ENCODE results near the gene PAPOLB.

The PAPOLB gene

DNA sequence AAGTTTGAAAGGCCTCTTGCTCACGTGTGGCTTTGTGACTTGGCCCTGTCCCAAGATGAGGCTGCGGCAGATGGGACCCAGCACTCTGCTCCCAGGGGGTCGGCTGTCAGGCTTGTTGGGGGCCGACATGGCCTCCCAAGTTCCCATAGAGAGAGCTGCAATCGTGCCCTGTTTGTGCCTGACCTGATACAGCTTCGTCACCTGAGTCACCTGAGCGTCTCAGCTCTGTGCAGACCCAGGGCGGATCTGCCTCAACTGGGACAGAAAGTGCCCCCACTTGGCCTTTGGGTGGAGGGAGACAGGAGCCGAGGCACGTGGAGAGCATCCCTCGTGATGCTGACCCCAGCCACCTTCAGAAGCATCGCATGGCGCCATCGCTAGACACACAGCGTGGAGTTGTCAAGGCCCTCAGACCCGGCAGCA, 21.7 kb downstream of the PAPOLB start:
- peak; percentile 80 for DNase-seq

DNA sequence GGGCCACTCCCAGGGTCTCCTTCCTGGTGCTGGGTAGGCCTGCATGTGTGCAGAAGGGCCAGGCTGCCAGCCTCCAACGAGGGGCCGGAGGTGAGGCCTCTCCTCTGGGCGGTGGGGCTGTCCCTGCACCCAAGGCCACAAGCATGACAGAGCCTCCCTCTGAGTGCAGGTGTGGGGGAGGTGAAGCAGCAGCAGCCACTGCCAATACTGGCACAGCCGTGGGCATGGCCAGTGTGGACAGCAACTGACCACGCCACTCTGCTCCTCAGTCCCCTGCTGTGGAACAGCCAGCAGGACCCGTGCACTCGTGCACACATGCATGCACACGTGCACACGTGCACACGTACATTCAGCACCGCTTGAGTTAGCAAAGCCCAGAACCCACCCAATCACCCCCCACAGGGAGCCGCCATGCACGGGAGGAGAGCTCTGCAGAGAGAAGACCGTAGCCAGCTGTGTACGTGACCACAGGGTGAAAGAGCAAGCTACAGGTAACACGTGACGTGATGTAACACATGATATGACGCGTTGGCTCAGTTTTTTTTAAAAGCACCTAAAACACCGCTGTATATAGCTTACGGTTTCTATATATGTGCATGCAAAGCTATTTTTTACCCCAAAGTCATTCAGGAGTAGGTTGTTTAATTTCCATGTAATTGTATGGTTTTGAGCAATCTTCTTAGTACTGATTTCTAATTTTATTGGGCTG, 23.1 kb downstream of the PAPOLB start:
- DNase-seq: no peak

DNA sequence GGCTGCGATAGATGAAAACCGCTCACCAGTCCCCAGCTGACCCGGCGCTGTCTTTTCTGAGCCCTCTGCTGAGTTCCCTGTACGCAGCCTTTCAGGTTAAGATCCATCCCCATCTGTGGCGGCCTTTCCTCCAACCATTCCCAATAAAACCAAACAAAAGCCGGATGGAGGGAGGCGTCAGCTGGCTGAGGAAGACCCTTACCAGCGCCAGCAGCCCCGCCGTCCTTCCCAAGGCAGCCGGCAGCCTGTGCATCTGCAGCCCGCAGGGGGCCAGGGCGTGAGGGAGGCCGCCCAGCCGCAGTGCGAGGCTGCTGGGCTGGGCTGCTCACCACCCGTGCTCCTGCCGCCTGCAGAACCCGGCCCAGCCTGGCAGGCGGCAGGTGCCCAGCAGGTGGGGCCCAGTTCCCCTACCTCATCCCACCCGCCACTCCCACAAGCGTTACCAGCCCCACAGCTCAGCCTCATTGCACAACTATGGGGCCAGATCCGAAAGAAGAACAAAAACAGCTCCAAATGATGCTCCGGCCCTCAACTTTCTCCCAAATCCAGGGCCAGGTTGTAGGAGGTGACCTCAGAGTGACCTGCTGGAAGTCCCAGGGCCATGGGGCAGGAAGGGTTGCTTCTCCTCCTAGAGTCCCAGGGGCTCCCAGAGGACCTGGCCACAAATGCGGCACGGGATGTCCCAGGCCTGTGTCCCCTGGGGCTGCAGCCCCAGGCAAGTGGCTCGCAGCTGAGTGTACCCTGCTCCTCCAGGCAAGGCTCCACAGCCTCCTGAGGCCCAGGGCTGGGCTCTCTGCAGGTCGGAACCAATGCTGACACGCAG, 23.8 kb downstream of the PAPOLB start:
- DNase-seq: peak; percentile 31

DNA sequence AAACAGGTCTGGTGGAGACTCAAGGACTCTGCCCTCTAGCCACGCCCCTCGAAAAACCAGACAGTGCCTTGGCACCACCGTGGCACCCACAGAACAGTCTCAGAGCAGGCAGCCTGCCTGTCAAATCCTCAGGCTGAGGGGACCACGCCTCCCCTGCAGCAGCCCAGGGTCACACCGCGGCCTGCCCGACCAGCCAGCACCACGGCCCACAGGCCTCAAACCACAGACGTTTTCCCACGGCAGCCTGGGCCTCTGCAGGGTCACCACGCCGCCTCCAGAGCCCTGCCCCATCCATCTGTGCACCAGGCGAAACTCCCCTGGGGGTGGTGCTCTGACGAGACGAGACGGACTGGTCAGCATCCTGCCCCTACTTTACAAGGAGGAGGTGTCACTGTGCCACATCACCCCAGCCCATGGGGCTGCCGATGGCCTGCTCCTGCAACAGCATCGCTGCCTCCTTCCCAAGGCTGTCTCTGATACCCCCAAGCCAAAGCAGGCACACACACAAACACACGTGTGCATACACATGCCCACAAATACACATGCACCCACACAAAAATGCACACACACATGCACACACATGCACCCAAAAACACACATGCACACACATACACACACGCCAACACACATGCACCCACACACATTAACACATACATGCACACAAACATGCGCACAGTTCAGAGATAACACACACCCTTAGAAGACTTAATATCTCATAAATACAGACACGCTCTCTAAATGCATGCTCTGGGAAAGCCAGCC, 24.6 kb downstream of the PAPOLB start:
- DNase-seq: no peak

DNA sequence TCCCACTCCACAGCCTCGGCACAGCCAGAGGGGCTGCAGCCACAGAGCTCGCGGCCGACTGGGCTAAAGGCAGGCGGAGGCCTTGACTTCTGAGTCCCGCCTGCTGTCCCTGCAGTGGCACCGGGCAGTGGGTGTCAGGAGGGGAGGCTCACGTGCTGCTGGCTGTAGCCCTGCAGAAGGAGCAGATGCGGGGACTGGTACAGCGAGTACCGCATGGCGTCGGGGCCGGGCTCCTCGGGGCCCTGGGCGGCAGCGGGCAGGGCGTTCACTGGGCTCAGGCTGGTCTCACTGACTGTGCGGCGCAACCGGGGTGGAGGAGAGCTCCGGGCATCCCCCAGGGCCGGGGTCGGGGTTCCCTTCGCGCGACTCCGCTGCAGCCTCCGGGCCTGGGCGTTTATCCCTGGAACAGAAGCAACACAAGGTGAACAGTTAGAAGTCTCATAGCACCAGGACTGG, 25.6 kb downstream of the PAPOLB start:
- no peak for DNase-seq

DNA sequence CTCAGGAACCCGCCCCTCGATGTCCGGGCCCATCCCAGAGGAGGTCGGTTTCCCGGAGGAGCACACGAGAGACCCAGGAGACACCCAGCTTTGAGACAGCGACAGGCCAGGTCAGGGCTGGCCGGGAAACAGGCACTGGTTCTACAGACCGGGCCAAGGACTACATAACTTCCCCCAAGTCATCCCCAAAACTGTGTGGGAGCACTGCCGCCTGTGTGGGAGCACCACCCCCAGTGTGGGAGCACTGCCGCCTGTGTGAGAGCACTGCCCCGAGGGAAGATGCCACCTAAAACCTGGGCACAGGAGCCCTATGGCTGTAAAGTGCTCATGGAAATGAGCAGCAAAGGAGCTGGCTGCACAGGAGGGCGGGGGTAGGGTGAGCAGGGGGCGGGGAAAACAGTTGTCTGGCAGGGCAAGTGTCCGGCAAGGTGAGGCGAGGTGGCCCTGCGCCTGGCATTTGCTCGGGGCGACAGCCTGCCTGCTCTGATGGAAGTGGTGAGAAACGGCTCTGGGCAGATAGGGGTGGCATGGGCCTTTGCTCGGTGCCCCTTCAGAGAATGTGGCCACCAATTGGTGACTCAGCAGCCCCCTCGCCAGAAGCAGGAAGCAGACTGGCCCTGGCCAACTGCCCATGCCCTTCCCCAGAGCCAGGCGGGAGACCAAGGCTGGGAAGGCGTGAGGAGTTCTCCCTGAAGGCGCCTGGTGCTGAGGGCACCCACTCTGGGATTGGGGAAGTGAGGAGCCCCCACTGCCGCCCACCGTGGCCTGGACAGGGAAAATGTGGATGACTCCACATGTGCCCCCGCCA, 26.2 kb downstream of the PAPOLB start:
- no peak for DNase-seq

DNA sequence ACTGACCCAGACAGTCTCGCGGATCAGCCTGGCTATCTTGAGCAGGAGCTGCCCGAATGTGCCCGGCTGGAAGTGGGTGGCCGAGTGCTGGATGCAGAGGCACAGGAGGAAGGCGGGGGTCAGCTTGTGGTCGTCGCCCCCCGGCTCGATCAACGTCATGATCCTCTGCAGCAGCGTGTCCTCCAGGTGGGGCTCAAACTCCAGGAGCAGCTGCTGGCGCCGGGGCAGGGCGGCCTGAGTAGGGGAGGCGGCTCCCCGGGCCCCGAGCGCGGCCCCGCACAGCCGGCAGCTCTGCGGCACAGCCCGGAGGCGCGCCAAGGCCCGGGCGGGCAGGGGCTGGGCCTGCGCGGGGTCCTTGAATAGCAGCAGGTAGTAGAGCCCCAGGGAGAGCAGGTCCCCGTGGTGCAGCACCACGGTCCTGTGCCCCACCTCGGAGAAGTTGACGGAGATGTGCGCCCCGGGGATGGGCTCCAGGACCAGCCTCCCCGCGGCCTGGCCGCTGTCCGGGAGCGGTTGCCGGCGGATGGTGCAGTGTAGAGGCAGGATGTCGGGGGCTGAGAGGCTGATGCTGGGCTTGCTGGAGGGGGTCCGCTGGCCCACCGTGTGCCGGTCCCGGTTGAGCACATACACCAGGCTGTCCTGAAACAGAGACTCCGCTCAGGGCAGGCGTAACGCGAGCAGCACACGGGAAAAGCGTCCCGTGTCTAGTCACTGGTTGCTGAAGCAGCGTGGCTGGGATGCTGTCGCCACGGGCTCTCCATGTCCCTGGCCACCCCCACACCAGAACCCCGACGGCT, 27.0 kb downstream of the PAPOLB start:
- no peak for DNase-seq

DNA sequence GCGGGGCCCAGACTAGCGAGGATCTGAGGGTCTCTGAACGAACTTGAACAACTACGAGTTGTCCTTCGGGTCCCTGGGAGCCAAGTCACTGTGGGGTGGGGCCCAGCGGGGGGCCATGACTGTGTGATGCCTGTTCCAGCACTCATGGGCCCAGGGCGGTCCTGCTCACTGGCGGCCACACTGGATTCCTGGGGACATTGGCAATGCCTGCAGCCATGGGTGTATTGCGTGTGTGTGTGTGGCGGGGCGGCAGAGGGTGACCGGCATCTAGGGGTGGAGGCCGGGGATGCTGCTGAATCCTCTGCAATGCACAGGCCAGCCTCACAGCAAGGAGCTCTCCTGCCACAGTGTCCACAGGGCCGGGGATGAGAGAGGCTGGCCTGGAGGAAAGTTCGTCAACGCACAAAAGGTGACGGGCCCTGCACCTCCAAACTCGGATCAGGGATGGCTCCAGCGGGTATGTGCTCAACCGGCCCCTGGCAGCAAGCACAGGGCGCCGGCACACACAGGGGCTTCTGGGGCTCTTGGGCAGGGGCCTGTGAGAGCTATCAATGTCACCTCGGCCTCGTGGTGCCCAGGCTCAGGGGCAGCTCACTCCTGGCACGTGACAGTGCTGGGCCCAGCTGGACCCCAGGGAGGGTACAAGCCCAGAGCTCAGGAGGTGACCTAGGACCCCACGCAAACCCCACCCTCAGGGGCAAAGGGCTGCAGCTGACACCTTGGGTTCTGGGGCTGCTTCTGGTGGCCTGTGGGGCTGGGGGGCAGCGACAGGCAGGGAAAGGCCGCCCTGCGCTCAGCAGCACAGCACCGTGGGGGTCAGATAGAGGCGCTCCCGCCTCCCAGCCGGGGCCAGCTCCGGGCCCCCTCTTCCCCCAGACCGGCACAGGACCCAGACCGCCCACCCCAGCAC, 27.9 kb downstream of the PAPOLB start:
- no peak for DNase-seq

DNA sequence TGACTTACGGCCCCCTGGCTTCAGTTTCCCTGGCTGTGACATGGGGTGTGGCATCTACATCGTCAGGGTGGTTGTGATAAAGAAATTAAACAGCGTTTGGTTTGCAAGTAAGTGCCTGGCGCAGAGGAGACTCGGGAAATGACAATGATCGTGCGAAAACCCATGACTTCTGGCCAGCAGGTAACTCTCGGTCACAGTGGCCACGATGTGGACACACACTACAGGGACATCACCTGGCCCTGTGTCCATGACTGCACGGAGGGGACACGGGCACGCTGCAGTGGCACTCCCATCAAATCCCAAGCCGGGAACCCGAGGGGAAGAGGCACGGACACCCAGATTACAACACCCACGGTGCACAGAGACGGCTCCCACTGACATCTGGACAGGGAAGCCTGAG, 28.7 kb downstream of the PAPOLB start:
- no peak for DNase-seq

DNA sequence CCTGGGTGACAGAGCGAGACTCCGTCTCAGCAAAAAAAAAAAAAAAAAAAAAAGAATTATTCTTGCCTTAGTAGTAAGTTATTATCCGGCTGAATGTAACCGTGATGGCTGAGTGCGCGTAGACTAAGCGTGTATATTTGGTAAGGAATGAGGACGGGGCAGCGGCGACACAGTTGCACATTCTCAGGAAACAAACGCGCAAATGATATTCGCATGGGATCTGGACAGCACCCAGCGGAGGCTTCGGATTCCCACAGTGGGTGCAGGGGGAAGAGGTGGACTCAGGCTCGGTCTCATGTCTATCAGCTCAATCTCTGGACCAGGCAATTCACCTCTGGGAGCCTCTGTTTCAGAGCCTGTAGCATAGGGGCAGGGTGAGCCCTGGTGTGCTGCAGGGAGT, 29.1 kb downstream of the PAPOLB start:
- no peak for DNase-seq

DNA sequence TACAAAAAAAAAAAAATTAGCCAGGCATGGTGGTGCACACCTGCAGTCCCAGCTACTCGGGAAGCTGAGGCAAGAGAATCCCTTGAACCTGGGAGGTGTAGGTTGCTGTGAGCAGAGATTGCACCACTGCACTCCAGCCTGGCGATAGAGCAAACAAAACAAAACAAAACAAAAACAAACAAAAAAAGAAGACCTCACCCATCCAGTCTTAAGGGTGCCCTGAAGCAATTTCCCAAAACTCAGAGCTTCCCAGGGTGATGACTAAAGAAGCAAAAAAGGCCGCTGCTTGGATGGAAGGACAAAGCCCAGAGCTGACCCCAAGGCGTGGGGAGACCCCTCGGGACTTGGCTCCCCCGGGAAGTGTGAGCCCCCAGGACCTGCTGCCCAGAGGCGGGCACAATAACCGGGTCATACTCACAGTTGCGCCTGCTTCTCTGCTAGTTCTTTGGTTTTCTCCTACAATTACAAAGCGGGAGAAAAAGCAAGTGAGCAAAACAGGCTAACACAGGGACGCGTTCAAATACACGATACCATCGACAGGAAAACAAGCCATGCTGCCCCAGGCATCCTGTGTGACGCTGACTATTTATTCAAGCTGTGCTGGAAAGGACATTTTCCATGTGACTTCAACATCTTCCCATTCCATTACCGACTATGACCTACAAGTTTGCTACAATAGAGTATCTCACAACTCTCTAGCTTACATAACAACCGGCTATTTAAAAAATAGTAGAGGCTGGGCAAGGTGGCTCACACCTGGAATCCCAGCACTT, 29.9 kb downstream of the PAPOLB start:
- DNase-seq: no peak

DNA sequence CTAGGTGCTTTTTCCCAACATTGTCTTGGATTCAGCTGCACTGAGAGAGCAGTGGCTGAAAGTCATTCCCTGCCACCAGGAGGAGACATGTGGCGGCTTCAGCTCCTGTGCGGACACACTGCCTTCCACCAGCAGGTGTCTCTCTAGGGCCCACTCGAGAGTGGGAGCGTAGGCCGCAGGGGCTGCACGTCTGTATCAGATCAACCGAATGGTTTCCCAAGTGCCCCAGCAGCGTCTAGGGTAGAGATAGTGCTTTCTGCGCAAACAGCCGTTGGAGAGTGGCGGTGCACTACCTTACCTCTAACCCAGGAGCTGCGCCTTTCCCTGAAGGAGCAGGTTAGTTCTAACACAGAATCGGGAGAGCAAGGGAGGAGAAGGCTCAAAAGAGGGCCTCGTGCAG, 31.7 kb downstream of the PAPOLB start:
- peak; percentile 37 for DNase-seq

DNA sequence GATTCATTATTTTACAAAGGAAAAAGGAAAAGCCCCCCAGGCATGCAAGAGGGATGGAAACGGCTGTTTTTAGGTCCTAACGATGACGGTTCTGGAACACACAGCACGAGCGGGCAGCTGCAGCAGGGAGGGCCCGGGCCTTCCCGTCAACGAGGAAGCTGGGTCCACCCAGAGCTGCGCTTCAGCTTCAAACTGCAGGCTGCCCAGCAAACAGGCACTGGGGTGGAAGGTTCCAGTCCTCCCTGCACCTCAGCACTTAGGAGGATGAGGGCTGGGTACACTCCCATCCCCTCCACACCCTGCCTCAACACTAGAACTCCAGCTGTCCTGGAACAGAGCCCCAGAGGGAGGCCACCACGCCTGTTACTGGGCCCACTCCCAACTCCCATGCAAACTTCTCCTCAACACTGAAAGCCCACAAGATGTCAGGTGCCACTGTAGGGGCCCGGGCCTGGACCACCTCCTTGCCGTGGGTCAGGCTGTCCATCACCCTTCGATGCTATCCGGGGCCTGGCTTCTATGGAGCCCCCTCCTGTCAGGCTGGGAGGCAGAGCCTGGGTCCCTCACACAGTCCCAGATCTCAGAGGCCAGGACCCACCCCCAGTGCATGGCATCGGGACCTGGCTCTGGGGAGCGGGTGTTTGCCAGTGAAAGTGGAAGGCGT, 33.0 kb downstream of the PAPOLB start:
- DNase-seq: no peak

DNA sequence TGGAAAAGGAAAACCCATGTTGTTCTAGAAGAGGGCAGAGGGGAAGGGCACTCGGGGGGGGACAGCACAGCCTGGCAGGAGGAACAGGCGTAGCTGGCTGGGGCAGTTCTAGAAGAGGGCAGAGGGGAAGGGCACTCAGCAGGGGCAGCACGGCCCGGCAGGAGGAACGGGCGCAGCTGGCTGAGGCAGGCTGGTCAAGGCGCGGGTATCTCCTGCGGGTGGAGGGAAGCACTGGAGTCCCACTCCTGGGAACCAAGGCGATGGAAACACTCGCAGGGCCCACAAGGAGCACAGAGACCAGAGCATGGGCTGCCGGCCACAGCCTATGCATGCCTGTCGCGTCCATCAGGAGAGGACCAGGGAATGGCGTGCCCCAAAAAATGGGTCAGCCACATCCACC, 36.7 kb downstream of the PAPOLB start:
- no peak for DNase-seq

DNA sequence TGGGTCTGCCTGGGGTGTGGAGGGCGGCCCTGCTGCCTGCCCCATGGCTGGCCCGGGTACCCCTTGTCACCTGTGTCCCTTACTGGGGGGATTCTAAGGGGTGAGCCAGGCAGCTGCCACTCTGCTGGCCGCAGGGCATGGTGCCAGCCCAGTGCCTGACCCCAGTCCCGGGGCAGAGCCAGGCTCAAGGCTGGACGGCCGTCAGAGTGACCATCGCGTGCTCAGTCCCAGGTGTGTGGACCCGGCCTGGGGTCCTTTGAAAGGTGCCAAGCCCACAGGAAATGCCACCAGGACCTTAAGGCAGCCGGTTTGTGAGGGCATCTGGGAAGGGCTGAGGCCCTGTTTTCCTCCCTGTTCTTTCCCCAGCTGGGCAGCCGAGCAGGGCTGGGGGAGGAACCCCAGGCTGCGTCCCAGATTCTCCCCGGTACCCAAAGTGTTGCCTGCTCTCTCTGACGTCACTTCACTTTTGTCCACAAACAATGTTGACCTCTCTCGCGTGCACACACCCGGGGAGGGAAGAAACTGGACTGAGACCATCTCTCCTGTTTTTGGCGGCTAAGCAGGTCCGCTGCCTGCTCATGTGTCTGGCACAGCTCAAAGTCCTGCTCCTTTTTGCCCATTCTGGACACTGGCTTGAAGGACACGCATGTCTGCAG, 37.6 kb downstream of the PAPOLB start:
- DNase-seq: no peak

DNA sequence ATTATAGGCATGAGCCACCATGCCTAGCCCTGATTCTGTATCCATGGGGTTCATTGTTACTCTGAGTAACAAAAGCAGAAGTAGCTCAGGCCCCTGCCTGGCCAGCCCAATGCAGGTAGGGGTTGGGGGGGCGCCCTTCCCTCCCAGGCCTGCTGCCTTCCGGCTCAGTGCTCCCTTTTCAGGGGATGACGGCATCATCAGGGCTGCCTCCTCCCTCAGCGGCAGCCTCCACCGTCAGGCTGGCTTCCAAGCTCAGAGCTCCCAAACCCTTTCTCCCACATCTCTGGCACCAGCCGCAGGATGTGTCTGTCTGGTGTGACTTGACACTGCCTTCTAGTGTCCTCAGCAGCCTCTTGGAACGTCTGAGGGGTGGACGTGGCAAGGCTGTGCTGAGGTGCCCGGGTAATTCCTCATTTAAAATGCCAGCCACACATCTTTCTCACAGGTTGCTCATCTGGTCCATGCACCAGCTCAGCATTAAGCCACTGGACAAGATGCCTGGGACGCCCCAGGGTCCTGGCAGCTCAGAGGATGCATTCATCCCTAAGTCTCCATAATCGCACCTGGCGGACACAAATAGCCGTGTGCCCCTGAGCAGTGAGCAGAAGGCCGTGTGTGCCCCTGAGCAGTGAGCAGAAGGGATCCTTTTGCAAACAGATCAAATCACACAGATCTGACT, 38.2 kb downstream of the PAPOLB start:
- DNase-seq: no peak

DNA sequence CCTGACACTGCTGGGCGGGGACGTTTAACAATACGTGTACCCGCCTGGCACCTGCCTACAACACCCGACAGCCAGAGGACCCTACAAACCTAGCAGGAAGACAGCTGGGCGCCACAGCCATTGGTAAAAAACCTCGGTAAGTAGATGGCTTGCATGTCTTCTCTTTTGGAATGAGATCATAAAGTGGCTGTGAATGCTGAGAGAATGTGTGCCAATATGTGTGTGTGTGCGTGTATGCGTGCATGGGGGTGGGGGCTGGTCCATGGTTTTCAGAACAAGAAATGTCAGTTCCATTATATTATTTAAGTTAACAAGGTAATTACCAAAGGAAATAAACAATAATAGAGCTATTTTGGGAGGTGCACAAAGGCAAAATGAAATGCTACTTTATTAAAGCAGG, 39.2 kb downstream of the PAPOLB start:
- DNase-seq: no peak

DNA sequence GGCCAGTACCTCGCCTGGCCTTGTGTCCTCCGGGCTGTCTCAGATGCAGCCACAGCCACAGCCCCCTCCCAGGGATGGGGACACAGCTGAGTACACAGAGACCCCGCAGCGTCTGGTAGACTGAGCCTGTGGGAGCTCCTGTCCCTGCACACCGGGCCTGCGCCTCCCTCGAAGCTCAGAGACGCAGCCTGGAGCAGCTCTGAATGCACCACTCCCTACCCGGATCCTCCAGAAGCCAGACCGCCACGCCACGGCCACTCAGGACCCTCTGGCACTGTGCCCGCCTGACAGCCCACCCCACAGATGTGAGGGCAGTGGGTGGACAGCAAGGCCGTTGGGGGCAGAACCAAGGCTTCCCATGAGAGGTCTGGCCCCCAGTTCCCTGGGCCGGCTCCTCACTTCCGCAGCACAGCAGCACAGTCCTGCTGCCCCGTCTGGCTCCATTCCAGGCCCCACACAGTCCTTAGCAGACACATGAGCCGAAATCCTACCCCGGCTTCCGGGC, 40.8 kb downstream of the PAPOLB start:
- no peak for DNase-seq
